Cardiac fibroblast (primary cell): Measurements from ENCODE around the gene RPS8.
"Not testable (repeated sequence)": the region's sequence is repeated elsewhere in the genome, so short reads cannot be mapped to it uniquely, and the experiment has no call there.

Experiments used
- DNase-seq, 2 donors: peaks; one replicate each; pipeline versions ENCODE4 v3.0.0 to v3.0.0-alpha.2; 2010; ENCODE audit warnings: low read depth in 2 of 2
- H3K4me3 ChIP-seq, 2 donors: replicated peaks in 1 of 2; 1 replicate in 1 of 2; 2 replicates in 1 of 2; pipeline ENCODE4 v1.5.1; 2011; ENCODE audit warnings: low read depth in 2 of 2, low read length in 2 of 2, mild to moderate bottlenecking in 2 of 2, moderate library complexity in 1 of 2
- TF ChIP-seq, protein P1 (sequence below): IDR thresholded peaks from one replicate; pipeline ENCODE4 v1.5.1; 2011; ENCODE audit warnings: low read depth, mild to moderate bottlenecking, low read length, inconsistent platforms

The RPS8 gene

DNA sequence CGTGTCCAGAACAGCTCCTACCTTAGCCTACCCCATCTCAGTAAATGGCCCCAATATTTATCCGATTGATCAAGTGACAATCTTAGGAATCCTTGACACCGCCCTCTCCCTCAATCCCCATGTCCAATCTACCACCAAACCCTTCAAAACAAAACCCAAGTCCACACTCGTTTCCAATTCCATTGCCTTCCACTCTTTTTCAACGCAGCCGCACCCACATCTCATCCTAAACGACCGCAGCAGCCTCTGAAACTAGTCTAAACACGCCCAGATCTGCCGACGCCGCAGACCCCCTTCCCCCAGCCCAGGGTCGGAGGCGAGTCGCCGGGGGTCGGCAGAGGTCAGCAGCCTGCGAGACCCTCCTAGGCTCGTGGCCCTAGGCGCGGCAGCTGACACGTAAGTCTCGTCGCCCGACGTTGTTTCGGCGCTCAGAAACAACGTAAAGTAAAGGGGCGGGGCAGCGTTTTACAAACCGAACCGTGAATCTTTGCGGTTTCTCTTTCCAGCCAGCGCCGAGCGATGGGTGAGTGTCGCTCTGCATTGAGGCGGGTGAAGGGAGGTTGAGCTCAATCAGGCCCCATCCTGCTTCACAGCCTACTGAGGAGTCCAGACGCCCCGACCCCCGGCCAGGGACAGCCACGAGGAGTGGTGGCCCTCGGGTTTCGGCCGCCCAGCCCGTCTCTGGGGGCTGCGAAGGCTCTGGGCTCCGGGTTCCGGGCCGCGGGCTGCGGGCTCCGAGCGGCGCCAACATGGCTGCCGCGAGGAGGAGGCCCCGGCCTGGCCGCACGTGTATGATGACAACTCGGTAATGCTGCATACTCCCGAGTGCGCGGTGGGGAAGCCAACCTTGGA, at the start of gene RPS8:
RPS8 (plus strand) TSS at position 463 of the 852 bp plus-strand sequence; CDS start at position 520, 57 bp downstream.
- TF ChIP-seq, protein P1, sequence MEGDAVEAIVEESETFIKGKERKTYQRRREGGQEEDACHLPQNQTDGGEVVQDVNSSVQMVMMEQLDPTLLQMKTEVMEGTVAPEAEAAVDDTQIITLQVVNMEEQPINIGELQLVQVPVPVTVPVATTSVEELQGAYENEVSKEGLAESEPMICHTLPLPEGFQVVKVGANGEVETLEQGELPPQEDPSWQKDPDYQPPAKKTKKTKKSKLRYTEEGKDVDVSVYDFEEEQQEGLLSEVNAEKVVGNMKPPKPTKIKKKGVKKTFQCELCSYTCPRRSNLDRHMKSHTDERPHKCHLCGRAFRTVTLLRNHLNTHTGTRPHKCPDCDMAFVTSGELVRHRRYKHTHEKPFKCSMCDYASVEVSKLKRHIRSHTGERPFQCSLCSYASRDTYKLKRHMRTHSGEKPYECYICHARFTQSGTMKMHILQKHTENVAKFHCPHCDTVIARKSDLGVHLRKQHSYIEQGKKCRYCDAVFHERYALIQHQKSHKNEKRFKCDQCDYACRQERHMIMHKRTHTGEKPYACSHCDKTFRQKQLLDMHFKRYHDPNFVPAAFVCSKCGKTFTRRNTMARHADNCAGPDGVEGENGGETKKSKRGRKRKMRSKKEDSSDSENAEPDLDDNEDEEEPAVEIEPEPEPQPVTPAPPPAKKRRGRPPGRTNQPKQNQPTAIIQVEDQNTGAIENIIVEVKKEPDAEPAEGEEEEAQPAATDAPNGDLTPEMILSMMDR: no peak
- peak; percentile 94 to 96 for DNase-seq
- H3K4me3 ChIP-seq: peak within 1 kb of the TSS; percentile 84

DNA sequence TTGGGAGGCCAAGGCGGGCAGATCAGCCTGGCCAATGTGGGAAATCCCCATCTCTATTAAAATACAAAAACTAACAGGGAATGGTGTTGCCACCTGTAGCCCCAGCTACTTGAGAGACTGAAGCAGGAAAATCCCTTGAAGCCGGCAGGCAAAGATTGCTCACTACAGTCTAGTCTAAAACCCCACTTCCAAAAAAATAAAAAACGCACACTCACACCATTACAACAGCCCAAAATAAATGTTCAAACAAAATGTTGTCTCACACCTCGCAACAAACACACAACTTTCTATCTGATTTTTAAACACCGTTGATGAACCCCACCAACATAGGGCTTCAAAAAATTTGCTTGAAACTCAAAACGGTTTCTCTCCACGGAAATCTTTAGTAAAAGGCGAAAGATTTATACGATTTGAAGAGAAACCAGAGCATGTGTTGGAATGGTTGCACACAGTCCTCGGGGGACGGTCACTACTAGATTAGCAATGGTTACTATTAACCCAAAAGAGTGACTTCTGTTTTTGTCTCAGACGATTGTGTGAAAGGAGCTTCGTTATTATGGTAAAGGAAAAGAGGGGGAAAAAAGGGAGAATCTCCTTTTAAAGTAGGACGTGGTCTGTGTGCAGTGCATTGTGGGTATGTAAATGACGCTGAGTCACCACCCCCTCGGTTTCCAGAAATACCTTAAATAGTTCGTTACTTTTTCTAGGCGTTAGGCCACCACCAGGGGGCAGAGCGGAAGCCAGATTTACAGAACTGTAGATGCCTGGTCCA, 44.4 kb upstream of the RPS8 start, which contains the start of gene RNU5D-1:
RNU5D-1 (minus strand) TSS at position 430 of the 772 bp plus-strand sequence.
- peak; percentile 97 to 99 for DNase-seq
- H3K4me3 ChIP-seq: peak within 1 kb of the TSS in 1 of 2 donors; percentile 3
- TF ChIP-seq, protein P1: peak; percentile 74

DNA sequence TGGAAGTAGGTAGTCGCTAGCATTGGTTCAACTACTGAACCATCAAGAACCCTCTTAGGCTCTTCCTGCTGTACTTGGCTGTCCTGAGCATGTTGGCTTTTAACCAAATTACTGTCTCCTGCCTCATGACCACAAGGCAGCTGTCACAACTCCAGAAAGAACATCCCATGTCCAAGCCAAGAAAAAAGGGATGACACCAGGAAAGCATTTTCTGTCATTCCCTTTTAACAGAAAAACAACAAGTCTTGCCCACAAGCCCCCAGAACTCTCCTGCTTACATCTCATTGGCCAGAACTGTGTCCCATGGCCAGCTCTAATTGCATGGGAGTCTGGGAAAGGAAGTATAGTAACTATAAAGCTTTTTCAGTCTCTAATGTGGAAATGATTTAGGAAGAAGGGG, 42.0 kb upstream of the RPS8 start:
- TF ChIP-seq, protein P1: no peak
- peak; percentile 64 to 85 for DNase-seq
- H3K4me3 ChIP-seq: no peak overlapping the region

DNA sequence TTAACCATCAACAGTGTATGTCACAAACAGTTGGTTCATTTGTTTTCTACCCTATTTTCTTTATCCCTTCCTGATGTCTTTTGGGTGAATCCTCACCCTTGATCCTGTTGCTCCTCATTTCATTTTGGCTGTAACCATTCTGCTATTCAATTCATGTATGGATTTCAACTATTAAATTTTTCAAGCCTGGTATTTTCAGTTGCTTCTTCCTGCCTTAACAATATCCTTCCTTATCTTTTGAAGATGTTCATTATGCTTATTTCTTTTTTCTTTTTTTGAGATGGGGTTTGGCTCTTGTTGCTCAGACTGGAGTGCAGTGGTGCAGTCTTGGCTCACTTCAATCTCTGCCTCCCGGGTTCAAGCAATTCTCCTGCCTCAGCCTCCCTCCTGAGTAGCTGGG, 41.6 kb upstream of the RPS8 start:
- no peak overlapping the region for H3K4me3 ChIP-seq
- TF ChIP-seq, protein P1: no peak
- DNase-seq: no peak

DNA sequence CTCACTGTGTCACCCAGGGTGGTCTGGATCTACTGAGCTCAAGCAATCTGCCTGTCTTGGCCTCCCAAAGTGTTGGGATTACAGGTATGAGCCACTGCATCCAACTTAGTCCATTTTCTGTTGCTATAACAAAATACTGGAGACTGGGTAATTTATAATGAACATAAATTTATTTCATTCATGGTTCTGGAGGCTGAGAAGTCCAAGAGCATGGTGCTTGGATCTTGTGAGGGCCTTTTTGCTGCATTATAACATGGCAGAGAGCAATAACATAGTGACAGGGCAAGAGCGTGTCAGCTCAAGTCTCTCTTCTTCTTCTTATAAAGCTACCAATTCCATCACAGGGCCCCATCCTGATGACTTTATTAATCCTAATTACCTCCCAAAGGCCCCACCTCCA, 39.3 kb upstream of the RPS8 start:
- DNase-seq: no peak
- TF ChIP-seq, protein P1: no peak
- H3K4me3 ChIP-seq: no peak overlapping the region

DNA sequence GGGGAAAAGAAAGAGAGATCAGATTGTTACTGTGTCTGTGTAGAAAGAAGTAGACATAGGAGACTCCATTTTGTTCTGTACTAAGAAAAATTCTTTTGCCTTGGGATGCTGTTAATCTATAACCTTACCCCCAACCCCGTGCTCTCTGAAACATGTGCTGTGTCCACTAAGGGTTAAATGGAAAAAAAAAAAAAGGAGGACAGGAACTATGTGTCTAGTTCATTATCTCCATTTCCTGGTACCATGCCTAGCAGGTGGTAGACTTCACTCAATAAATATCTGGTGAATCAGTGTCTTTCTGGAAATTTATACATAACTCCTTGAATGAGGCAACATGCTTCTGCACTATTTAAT, 36.4 kb upstream of the RPS8 start:
- not testable (repeated sequence) for DNase-seq
- H3K4me3 ChIP-seq: peak overlapping the region; percentile 74 to 75
